C4-2B (cell line): Measurements from ENCODE around the gene ZNF593OS.

Source experiments
- CTCF ChIP-seq: fragments of 450-650 bp; conservative IDR thresholded peaks from 2 replicates; pipeline ENCODE4 v1.5.1; 2017; ENCODE audit warnings: mild to moderate bottlenecking
- ZFX ChIP-seq: fragments of 450-650 bp; IDR thresholded peaks from 2 replicates; pipeline ENCODE4 v1.6.1; 2017

GRCh38 chr1:26164861-26165842 lies 6.5 kb downstream of the ZNF593OS start:
- no peak for TF ChIP-seq CTCF
- TF ChIP-seq ZFX = no peak
